Measurements from ENCODE around the gene NET1. TPM values are rescaled to one million over a fixed set of nuclear protein-coding genes. Genes with fewer than 3 reads are reported as not detected.

NET1 gene
- total and polyA plus RNA-seq, 11 donors, result 5.6 to 29.5 (median 14.7) TPM

GRCh38 chr10:5490032-5490431 is 77.7 kb downstream of the NET1 start:
- TF ChIP-seq, protein P1, sequence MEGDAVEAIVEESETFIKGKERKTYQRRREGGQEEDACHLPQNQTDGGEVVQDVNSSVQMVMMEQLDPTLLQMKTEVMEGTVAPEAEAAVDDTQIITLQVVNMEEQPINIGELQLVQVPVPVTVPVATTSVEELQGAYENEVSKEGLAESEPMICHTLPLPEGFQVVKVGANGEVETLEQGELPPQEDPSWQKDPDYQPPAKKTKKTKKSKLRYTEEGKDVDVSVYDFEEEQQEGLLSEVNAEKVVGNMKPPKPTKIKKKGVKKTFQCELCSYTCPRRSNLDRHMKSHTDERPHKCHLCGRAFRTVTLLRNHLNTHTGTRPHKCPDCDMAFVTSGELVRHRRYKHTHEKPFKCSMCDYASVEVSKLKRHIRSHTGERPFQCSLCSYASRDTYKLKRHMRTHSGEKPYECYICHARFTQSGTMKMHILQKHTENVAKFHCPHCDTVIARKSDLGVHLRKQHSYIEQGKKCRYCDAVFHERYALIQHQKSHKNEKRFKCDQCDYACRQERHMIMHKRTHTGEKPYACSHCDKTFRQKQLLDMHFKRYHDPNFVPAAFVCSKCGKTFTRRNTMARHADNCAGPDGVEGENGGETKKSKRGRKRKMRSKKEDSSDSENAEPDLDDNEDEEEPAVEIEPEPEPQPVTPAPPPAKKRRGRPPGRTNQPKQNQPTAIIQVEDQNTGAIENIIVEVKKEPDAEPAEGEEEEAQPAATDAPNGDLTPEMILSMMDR (IDR thresholded peaks at IDR 0.05), result no peak
- TF ChIP-seq POLR2A (IDR thresholded peaks at IDR 0.05), result no peak
- H3K4me3 ChIP-seq, result no peak overlapping the region
- H3K27ac ChIP-seq, result no peak overlapping the region
- intact Hi-C loops (cut with DNase I), result no loop called here
- peaks cover 0 to 9% (median 0%) of the 10 kb centered on the region in 12 donors for H3K9me3 ChIP-seq
- 91 to 95% (median 93%) methylated on average over 4 of the region's 4 CpGs for WGBS, 4 donors
- ATAC-seq (no peak), DNase-seq (no peak)
- peaks cover 0 to 6% (median 0%) of the 10 kb centered on the region in 9 donors for H3K27me3 ChIP-seq
- H3K36me3 ChIP-seq, result no peaks in the 10 kb centered on the region
- H3K4me1 ChIP-seq, result no peaks in the 10 kb centered on the region

GRCh38 chr10:5490698-5491464 is 78.5 kb downstream of the NET1 start:
- H3K4me1 ChIP-seq, result no peaks in the 10 kb centered on the region
- no peak overlapping the region for H3K27ac ChIP-seq
- peaks cover 0 to 6% (median 0%) of the 10 kb centered on the region in 9 donors for H3K27me3 ChIP-seq
- H3K4me3 ChIP-seq, result no peak overlapping the region
- no peaks in the 10 kb centered on the region for H3K36me3 ChIP-seq
- TF ChIP-seq, protein P1 (IDR thresholded peaks at IDR 0.05), result no peak
- intact Hi-C loops (cut with DNase I), result no loop called here
- H3K9me3 ChIP-seq, result peaks cover 0 to 9% (median 0%) of the 10 kb centered on the region in 12 donors
- WGBS, 4 donors, result 86 to 91% (median 89%) methylated on average over 10 of the region's 10 CpGs
- no peak for ATAC-seq
- no peak for DNase-seq

DNA sequence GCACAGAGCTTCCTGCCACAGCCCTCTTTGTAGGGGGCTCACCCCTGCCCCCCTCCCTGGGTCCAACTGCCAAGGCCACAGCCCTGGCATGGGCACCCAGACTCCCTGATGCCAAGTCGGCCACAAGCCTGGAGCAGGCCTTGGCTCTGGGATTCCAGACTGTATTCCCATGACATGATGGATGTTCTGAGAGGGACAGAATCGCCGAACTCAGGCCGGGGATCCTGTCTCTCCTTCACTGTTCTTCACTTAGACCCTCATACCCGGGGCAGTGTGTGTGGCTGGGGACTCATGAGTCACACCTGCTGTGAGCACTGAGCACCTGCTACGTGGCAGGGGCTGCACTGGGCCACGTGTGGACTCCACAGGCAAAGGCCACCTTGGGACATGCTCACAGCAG is 79.1 kb downstream of the NET1 start:
- Histone ChIP-seq H3K36me3 (no peaks in the 10 kb centered on the region), H3K27me3 (peaks cover 0 to under 1% (median 0%) of the 10 kb centered on the region in 9 donors), H3K27ac (no peak overlapping the region), H3K4me3 (no peak overlapping the region), H3K4me1 (no peaks in the 10 kb centered on the region), H3K9me3 (peaks cover 0 to 9% (median 0%) of the 10 kb centered on the region in 12 donors)
- intact Hi-C loops (cut with DNase I), result no loop called here
- ATAC-seq (no peak), DNase-seq (no peak)
- WGBS, 4 donors, result 85 to 97% (median 93%) methylated on average over 7 of the region's 7 CpGs
- no peak for TF ChIP-seq POLR2A (IDR thresholded peaks at IDR 0.05)

GRCh38 chr10:5492322-5492855 is 80.0 kb downstream of the NET1 start:
- Histone ChIP-seq H3K27ac (no peak overlapping the region), H3K4me1 (no peaks in the 10 kb centered on the region), H3K4me3 (no peak overlapping the region), H3K27me3 (no peaks in the 10 kb centered on the region), H3K9me3 (peaks cover 0 to 9% (median 0%) of the 10 kb centered on the region in 12 donors), H3K36me3 (no peaks in the 10 kb centered on the region)
- DNase-seq, result no peak
- intact Hi-C loops (cut with DNase I), result no loop called here
- ATAC-seq, result no peak
- TF ChIP-seq, protein P1 (IDR thresholded peaks at IDR 0.05), result no peak
- TF ChIP-seq POLR2A (IDR thresholded peaks at IDR 0.05), result no peak
- WGBS, 4 donors, result 95 to 96% (median 96%) methylated on average over 3 to 4 of the region's 4 CpGs

Measured in heart left ventricle (tissue), 16 donors.